ENCODE measurements around the gene CDHR3. TPM values are rescaled to one million over a fixed set of nuclear protein-coding genes. Genes with fewer than 3 reads are reported as not detected.

Gene CDHR3
- polyA plus RNA-seq, 3 donors = 0.16 TPM; not detected in 2

DNA sequence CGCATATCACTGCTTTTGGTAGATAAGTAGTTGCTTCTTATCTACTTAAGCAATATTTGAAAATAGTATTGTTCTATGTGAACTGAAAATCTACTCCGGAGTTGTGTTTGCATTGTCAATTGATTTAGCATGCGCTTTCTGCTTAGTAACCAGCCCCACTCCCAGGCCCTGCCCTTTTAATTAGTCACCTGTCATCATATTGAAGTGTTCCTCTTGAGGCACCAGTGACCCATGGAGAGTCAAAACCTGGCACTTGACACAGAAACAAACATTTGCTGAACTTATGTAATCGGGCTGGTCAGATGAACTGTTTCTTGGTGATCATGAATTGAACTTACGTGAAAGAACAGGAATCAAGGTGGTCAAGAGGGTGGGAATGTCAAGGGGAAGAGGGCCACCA lies 27.8 kb upstream of the CDHR3 start:
- Histone ChIP-seq H4K20me1 (ENCODE audit: insufficient read depth, low read length) (no peaks in the 10 kb centered on the region), H3K4me2 (replicated peaks; ENCODE audit: extremely low read depth, low read length, poor library complexity, severe bottlenecking) (no peak overlapping the region), H3K79me2 (ENCODE audit: insufficient read depth, low read length) (no peaks in the 10 kb centered on the region), H3K9me3 (replicated peaks in 1 of 2; ENCODE audit: control insufficient read depth in 1 of 2, insufficient read depth in 1 of 2, low read length in 2 of 2) (no peaks in the 10 kb centered on the region), H3K4me1 (ENCODE audit: control insufficient read depth in 1 of 2, insufficient read depth in 2 of 2, low read length in 2 of 2) (no peaks in the 10 kb centered on the region), H3K27ac (ENCODE audit: low read depth in 1 of 2, low read length in 2 of 2) (no peak overlapping the region), H2AFZ (ENCODE audit: insufficient read depth, low read depth, low read length, poor library complexity, severe bottlenecking) (no peak overlapping the region), H3K27me3 (ENCODE audit: control insufficient read depth in 2 of 2, insufficient read depth in 2 of 2, low read length in 2 of 2) (no peaks in the 10 kb centered on the region), H3K36me3 (replicated peaks in 1 of 2; ENCODE audit: control insufficient read depth in 1 of 2, insufficient read depth in 2 of 2, low read length in 2 of 2) (no peaks in the 10 kb centered on the region), H3K9ac (ENCODE audit: insufficient read depth, low read length, poor library complexity, severe bottlenecking) (no peak overlapping the region), H3K4me3 (replicated peaks in 1 of 3; ENCODE audit: low read depth in 2 of 3, low read length in 3 of 3) (no peak overlapping the region)
- H3K4me3 Mint-ChIP-seq = no peak overlapping the region
- peaks cover 2% of the 10 kb centered on the region for H3K4me1 Mint-ChIP-seq
- DNase-seq = no peak
- no peak for TF ChIP-seq CTCF (IDR thresholded peaks at IDR 0.05)
- WGBS (ENCODE audit: insufficient coverage) = 83% methylated on average over 2 of the region's 5 CpGs
- intact Hi-C loops (cut with micrococcal nuclease) = no loop called here
- no peaks in the 10 kb centered on the region for H3K36me3 Mint-ChIP-seq
- H3K27me3 Mint-ChIP-seq (ENCODE audit: low read depth in 3 of 3) = peaks cover 0 to 3% (median 2%) of the 10 kb centered on the region in 3 donors
- H3K27ac Mint-ChIP-seq = no peak overlapping the region
- no peaks in the 10 kb centered on the region for H3K9me3 Mint-ChIP-seq

- no peak for TF ChIP-seq CTCF (IDR thresholded peaks at IDR 0.05)
- Histone ChIP-seq H4K20me1 (ENCODE audit: insufficient read depth, low read length) (no peaks in the 10 kb centered on the region), H3K27ac (ENCODE audit: low read depth in 1 of 2, low read length in 2 of 2) (no peak overlapping the region), H3K36me3 (replicated peaks in 1 of 2; ENCODE audit: control insufficient read depth in 1 of 2, insufficient read depth in 2 of 2, low read length in 2 of 2) (no peaks in the 10 kb centered on the region), H3K79me2 (ENCODE audit: insufficient read depth, low read length) (no peaks in the 10 kb centered on the region), H3K9me3 (replicated peaks in 1 of 2; ENCODE audit: control insufficient read depth in 1 of 2, insufficient read depth in 1 of 2, low read length in 2 of 2) (no peaks in the 10 kb centered on the region), H3K4me1 (ENCODE audit: control insufficient read depth in 1 of 2, insufficient read depth in 2 of 2, low read length in 2 of 2) (no peaks in the 10 kb centered on the region), H2AFZ (ENCODE audit: insufficient read depth, low read depth, low read length, poor library complexity, severe bottlenecking) (no peak overlapping the region), H3K4me3 (replicated peaks in 1 of 3; ENCODE audit: low read depth in 2 of 3, low read length in 3 of 3) (no peak overlapping the region), H3K4me2 (replicated peaks; ENCODE audit: extremely low read depth, low read length, poor library complexity, severe bottlenecking) (no peak overlapping the region), H3K9ac (ENCODE audit: insufficient read depth, low read length, poor library complexity, severe bottlenecking) (no peak overlapping the region), H3K27me3 (ENCODE audit: control insufficient read depth in 2 of 2, insufficient read depth in 2 of 2, low read length in 2 of 2) (no peaks in the 10 kb centered on the region)
- intact Hi-C loops (cut with micrococcal nuclease) = no loop called here
- H3K36me3 Mint-ChIP-seq = no peaks in the 10 kb centered on the region
- no peak for DNase-seq
- 100% methylated on average over 2 of the region's 3 CpGs for WGBS (ENCODE audit: insufficient coverage)
- no peaks in the 10 kb centered on the region for H3K4me1 Mint-ChIP-seq
- H3K4me3 Mint-ChIP-seq = no peak overlapping the region
- H3K27ac Mint-ChIP-seq = no peak overlapping the region
- peaks cover 0 to 2% (median 0%) of the 10 kb centered on the region in 7 donors for H3K9me3 Mint-ChIP-seq
- H3K27me3 Mint-ChIP-seq (ENCODE audit: low read depth in 3 of 3) = peaks cover 3 to 9% (median 9%) of the 10 kb centered on the region in 3 donors
Observed at GRCh38 chr7:105937411-105937810, 25.7 kb upstream of the CDHR3 start.

All from CD14-positive monocyte (primary cell).